Measurements from ENCODE around the gene C9orf78. TPM values are rescaled to one million over a fixed set of nuclear protein-coding genes. Genes with fewer than 3 reads are reported as not detected.

The C9orf78 gene
- total RNA-seq, 1 experiment from 2014 or later: 37.5 TPM

GRCh38 chr9:129823935-129824601, 11.0 kb downstream of the C9orf78 start, which contains the start of gene TOR1A:
TSS of gene TOR1A (minus strand) at chr9:129824136. CDS start at chr9:129824085, 51 bp downstream.
- H2BK120ac ChIP-seq (ENCODE audit: low read depth, low read length, poor library complexity, severe bottlenecking): no peak within 1 kb of the TSS
- no peak within 1 kb of the TSS for H3T11ph ChIP-seq (ENCODE audit: low read length)
- peak within 1 kb of the TSS; percentile 77 to 87 for H3K4me3 Mint-ChIP-seq
- no peaks in the 10 kb centered on the region for H3K9me3 ChIP-seq (ENCODE audit: control insufficient read depth, low read depth, low read length)
- no peak within 1 kb of the TSS for H2BK5ac ChIP-seq (ENCODE audit: insufficient read length, low read length)
- peaks cover 3% of the 10 kb centered on the region for H3K79me1 ChIP-seq (ENCODE audit: insufficient read depth, low read depth, low read length, poor library complexity, severe bottlenecking)
- H4K20me1 ChIP-seq (ENCODE audit: control insufficient read depth, insufficient read depth, insufficient read length): no peaks in the 10 kb centered on the region
- H3K9ac ChIP-seq (ENCODE audit: extremely low read depth, insufficient read length, low read length): peak within 1 kb of the TSS; percentile 90
- H3K79me2 ChIP-seq (ENCODE audit: insufficient read depth, low read length): no peaks in the 10 kb centered on the region; the same call in 1 of the 2 replicates
- H4K91ac ChIP-seq (ENCODE audit: insufficient read length, low read depth, low read length): no peak within 1 kb of the TSS
- peak within 1 kb of the TSS; percentile 98; the same call in 1 of the 2 replicates for H3K14ac ChIP-seq (ENCODE audit: insufficient read depth, low read length)
- no peak within 1 kb of the TSS for H4K8ac ChIP-seq (replicated peaks; ENCODE audit: insufficient read length, low read depth, low read length)
- peaks cover 11 to 51% (median 42%) of the 10 kb centered on the region in 3 experiments; a peak in 6 of 7 replicates for H3K36me3 Mint-ChIP-seq (ENCODE audit: insufficient read depth in 1 of 3, low read depth in 3 of 3)
- H3K4ac ChIP-seq (ENCODE audit: low read depth, low read length): no peak within 1 kb of the TSS
- H2BK20ac ChIP-seq (ENCODE audit: low read depth, low read length, poor library complexity, severe bottlenecking): no peak within 1 kb of the TSS
- H3K27ac ChIP-seq (ENCODE audit: insufficient read length, low read depth, low read length): no peak within 1 kb of the TSS
- WGBS (ENCODE audit: extremely low coverage, insufficient read length, low lambda C conversion rate): no CpG with 5 or more reads among the region's 47 CpGs
- no peak within 1 kb of the TSS for H3K23ac ChIP-seq (ENCODE audit: insufficient read length, low read depth, low read length)
- DNase-seq: peak; percentile 96
- H3K56ac ChIP-seq (ENCODE audit: insufficient read length, low read depth, low read length): no peak within 1 kb of the TSS
- H3K4me1 ChIP-seq (ENCODE audit: insufficient read depth, low read length): no peaks in the 10 kb centered on the region
- peak within 1 kb of the TSS; percentile 94 for H3K18ac ChIP-seq (ENCODE audit: insufficient read length, low read depth, low read length)
- no peak within 1 kb of the TSS for H2BK12ac ChIP-seq (ENCODE audit: insufficient read length, low read depth, low read length)
- peak within 1 kb of the TSS; percentile 66 for H3K4me2 ChIP-seq (ENCODE audit: insufficient read depth, insufficient read length, low read length)
- H3K27me3 ChIP-seq (ENCODE audit: insufficient read depth, low read length): no peaks in the 10 kb centered on the region
- H2BK15ac ChIP-seq (ENCODE audit: low read depth, low read length): no peak within 1 kb of the TSS
- peaks cover 5% of the 10 kb centered on the region for H3K23me2 ChIP-seq (ENCODE audit: insufficient read length, low read depth, low read length, poor library complexity, severe bottlenecking)
- H3K27ac Mint-ChIP-seq: peak within 1 kb of the TSS; percentile 49 to 88 (median 84); a peak in 5 of 7 replicates
- peaks cover 7 to 9% of the 10 kb centered on the region in 2 experiments for H3K4me1 Mint-ChIP-seq
- H2AFZ ChIP-seq (ENCODE audit: low read length): no peak within 1 kb of the TSS
- H3K9me3 Mint-ChIP-seq: no peaks in the 10 kb centered on the region
- no peaks in the 10 kb centered on the region for H3K27me3 Mint-ChIP-seq (ENCODE audit: low read depth)
- no peak for TF ChIP-seq CTCF (conservative IDR thresholded peaks at IDR 0.05)
- H4K5ac ChIP-seq (ENCODE audit: insufficient read length, low read depth, low read length): no peak within 1 kb of the TSS
- H2AK5ac ChIP-seq (ENCODE audit: insufficient read length, low read length): no peak within 1 kb of the TSS
